Measurements from ENCODE around the gene PITPNC1.
"Not testable (repeated sequence)": the region's sequence is repeated elsewhere in the genome, so short reads cannot be mapped to it uniquely, and the experiment has no call there.

PITPNC1 gene

GRCh38 chr17:67557052-67557845, 180.2 kb downstream of the PITPNC1 start:
- DNase-seq: no peak

- no peak for DNase-seq
Observed at GRCh38 chr17:67557921-67558320, 180.8 kb downstream of the PITPNC1 start.

GRCh38 chr17:67558740-67559380, 181.8 kb downstream of the PITPNC1 start:
- DNase-seq: no peak

GRCh38 chr17:67559381-67559966, 182.4 kb downstream of the PITPNC1 start:
- no peak for DNase-seq

- no peak for DNase-seq
Observed at GRCh38 chr17:67562005-67562404, 184.9 kb downstream of the PITPNC1 start.

GRCh38 chr17:67563692-67564228, 186.7 kb downstream of the PITPNC1 start:
- DNase-seq: no peak

- DNase-seq: no peak
Observed at GRCh38 chr17:67565068-67565467, 188.0 kb downstream of the PITPNC1 start.

GRCh38 chr17:67566656-67567055, 189.6 kb downstream of the PITPNC1 start:
- DNase-seq: no peak

GRCh38 chr17:67569015-67569451, 192.0 kb downstream of the PITPNC1 start:
- DNase-seq: no peak

GRCh38 chr17:67569873-67570272, 192.8 kb downstream of the PITPNC1 start:
- no peak for DNase-seq

GRCh38 chr17:67570797-67571196, 193.7 kb downstream of the PITPNC1 start:
- DNase-seq: no peak

- no peak for DNase-seq
Observed at GRCh38 chr17:67571478-67571877, 194.4 kb downstream of the PITPNC1 start.

- no peak for DNase-seq
Observed at GRCh38 chr17:67573987-67574657, 197.0 kb downstream of the PITPNC1 start.

- no peak for DNase-seq
Observed at GRCh38 chr17:67574658-67575293, 197.7 kb downstream of the PITPNC1 start.

- no peak for DNase-seq
Observed at GRCh38 chr17:67575325-67575724, 198.2 kb downstream of the PITPNC1 start.

- DNase-seq: no peak
Observed at GRCh38 chr17:67576471-67577115, 199.5 kb downstream of the PITPNC1 start.

- DNase-seq: no peak
Observed at GRCh38 chr17:67577429-67578141, 200.5 kb downstream of the PITPNC1 start.

- DNase-seq: peak in 1 of 5 experiments; percentile 5
Observed at GRCh38 chr17:67578142-67578457, 201.0 kb downstream of the PITPNC1 start.

GRCh38 chr17:67578679-67579405, 201.8 kb downstream of the PITPNC1 start:
- DNase-seq: not testable (repeated sequence)

GRCh38 chr17:67582673-67583081, 205.6 kb downstream of the PITPNC1 start:
- DNase-seq: no peak
